CD4-positive, alpha-beta T cell treated with Interferon gamma for 1 hour (primary cell): ENCODE results near the gene RAB11FIP4.
"Not testable (repeated sequence)": the region's sequence is repeated elsewhere in the genome, so short reads cannot be mapped to it uniquely, and the experiment has no call there.

Experiments
- DNase-seq: peaks from one replicate; pipeline ENCODE4 v3.0.0-alpha.2; 2020

Gene RAB11FIP4

DNA sequence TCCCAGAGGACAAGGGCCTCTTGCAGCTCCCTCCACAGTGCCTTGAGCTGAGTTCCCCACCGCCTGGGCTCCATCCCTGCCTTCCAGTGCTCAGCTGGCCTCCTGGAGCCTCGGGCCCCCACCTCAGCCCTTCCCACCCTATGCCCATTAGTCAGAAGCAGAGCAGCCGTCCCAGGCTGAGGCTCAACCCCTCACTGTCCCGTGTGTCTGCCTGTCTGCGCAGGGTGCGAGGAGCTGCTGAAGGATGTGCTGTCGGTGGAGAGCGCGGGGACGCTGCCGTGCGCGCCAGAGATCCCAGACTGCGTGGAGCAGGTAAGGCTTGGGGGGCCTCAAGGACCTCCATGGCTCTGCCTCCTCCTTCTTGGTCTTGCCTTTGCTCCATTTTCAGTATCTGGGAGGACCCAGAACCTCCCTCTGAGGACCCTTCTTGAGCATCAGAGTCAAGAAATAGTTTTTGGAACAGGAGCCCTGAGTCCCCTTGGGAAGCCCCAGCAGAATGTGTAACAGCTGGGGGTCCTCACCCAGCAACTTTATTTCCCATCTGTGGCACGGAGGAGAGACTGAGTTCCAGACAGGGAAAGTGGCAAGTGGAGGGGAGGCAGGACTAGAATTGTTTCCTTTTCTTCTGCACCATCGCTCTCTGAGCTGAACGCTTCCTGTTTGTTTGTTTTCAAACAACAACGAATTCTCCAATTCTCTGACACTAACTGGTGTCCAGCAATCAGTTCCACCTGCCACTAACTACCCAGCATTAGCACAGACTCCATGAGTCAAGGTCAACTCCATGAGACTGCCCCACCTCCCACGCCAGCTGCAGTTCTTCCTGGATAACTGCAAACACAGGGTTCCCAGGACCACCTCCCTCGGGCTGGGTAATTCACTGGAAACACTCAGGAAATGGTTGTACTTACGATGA is 42.6 kb downstream of the RAB11FIP4 start:
- DNase-seq = no peak

DNA sequence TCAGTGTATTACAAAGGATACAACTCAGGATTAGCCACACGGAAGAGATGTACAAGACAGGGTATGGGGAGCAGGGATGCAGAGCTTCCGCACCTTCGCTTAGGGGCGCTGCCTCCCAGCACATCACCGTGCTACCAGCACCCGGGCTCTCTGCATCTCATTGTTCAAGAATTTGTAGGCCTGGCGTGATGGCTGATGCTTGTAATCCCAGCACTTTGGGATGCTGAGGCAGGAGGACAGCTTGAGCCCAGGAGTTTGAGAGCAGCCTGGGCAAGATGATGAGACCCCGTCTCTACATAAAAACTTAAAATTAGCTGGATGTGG is 43.2 kb downstream of the RAB11FIP4 start:
- DNase-seq = no peak

DNA sequence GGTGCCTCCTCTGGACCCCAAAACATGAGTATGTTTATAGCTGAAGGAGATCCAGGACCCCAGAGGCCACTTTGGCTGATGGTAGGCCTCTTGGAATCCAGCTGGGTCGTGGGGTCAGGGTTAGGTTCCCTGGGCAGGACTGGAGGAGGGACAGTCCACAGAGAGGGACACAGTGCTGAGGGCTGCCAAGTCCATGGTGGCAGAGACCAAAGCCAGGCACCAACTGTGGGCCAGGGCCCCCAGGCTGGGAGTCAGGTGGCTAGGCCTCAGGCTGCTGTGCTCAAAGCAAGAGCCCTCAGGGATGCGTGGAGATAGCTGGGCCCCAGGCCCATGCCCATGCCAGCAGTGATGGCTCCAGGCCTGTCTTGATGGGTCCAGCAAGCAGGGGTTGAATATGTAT is 44.1 kb downstream of the RAB11FIP4 start:
- no peak for DNase-seq

DNA sequence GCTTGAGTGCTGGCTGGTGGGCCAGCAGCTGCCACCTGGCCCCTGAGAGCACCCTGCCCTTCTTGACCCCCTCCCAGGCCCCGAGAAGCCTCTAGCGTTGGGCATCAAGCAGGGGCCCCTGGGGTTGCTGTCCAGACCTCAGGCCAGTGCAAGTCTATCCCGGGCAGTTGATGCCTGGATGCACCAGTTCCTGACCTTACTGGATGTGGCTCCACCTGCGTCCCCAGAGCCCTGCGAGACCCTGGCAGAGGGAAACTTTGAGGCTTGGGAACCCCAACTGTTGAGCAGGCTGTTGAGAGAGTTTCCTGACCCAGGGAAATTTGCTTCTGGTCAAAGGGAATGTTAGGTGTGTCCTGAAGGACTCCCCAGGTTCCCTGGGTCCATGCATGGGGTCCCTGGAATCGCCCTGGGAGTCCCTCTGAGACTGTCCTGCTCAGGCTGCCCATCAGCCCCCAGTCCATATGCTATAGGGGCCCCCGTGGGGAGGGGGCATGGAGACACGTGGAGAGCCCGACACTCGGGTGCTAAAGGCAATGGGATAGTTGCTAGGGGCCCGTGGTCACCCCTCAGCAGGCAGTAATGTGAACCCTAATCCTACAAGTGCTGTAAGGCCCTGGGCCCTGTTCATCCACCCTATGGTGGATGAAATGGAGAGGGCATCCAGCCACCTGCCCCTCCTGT is 46.4 kb downstream of the RAB11FIP4 start:
- no peak for DNase-seq

DNA sequence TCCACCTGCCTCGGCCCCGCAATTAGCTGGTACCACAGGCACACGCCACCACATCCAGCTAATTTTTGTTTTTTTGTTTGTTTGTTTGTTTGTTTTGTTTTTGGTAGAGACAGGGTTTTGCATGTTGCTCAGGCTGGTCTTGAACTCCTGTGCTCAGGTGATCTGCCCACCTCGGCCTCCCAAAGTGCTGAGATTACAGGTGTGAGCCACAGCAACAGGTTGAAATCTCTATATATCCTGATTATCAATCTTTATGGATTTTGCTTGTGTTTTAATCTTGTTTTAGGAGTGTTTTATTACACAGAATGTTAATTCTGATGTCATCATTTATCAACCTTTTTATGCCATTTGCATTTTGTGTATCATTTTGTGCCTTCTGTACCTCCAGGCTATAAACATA is 48.2 kb downstream of the RAB11FIP4 start:
- no peak for DNase-seq

DNA sequence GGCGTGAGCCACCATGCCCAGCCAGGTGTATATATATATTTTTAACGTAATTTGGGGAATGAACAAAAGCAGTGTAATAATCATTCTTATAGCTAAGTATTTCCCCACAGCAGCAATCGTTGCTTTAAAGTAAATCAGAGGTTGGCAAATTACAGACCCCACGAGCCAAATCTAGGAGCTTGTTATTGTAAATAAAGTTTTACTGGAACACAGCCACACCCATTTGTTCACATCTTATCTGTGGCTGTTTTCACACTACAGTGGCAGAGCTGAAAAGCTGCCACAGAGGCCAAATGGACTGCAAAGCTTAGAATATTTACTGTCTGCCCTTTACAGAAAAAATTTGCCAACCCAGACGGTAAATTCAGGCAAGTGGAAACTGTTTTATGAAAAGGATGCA is 50.8 kb downstream of the RAB11FIP4 start:
- DNase-seq = no peak

DNA sequence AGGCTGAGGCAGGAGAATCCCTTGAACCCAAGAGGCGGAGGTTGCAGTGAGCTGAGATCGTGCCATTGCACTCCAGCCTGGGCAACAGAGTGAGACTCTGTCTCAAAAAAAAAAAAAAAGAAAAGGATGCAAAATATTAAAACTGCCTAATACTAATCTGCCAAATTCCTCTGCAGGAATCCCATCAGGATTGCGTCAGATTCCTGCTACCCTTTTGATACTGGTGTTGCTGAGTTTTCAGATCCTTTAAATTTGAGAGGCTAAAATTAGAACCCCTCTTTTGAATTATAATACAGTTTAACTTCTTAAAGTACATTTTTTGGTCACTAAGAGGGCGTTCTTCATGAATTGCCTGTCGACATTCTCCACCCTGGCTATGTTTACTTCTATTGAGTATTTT is 51.4 kb downstream of the RAB11FIP4 start:
- DNase-seq = not testable (repeated sequence)

DNA sequence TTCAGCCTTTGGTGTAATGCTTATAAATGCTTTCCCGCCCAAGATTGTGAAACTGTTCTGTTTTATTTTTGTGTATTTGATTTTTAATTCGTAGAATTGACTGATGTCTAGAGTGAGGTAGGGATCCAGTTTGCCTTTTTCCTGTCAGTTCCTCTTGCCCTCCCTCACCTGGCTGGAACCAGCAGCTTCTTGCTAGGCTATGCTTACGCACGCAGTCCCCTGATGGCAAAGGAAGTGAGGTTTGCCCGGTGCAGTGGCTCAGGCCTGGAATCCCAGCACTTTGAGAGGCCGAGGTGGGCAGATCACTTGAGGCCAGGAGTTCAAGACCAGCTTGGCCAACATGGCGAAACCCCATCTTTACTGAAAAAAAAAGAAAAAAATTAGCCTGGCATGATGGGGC is 51.9 kb downstream of the RAB11FIP4 start:
- no peak for DNase-seq

DNA sequence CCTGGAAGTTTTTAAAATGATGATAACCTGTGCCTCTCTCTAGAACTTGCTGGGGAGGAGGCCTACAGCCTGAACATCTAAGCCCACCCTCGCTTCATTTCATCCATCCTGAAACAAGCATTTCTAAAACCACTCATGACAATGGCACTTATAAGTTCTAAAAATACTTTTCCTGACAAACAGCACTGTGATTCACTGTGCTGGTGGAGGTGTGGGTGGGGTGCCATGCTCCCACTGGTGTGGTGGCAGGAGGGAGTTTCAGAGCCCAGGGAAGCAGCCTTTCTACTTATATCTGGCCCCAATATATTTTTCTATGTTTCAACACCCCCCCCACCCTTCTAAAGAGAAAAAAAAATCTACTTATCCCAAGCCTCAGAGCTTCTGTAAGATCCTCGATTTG is 52.6 kb downstream of the RAB11FIP4 start:
- DNase-seq = no peak

DNA sequence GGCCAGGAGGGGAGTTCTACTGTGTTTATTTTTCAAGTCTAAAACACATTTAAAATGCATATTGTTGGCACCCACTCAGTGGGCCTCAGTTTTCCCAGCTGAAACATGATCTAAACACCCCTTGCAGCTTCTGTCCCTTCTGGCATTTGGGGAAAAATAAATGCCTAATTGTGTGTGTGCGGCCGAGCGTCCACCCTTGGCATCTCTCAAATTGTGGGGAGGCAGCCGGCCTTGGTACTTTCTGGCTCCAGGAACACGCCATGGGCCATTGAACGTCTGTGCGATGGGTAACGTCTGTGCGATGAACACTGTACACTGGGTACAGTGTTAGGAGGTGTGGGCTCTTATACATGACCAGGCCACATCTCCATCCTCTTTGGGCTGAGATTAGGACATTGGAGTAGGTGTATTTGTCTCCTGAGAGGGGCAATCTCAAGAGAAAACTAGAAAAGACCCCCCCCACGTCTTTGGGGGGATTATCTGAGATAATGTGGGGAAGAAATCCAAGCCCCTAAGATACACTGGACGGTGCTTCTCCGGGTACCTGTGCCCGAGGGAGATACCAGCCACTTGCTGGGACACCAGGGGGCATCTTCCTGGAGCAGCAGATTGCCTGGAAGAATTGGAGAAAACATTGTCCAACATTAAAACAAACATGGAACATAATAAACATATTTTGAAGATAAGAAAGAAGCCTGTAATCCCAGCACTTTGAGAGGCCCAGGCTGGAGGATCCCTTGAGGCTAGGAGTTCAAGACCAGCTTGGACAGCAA is 54.9 kb downstream of the RAB11FIP4 start:
- no peak for DNase-seq

DNA sequence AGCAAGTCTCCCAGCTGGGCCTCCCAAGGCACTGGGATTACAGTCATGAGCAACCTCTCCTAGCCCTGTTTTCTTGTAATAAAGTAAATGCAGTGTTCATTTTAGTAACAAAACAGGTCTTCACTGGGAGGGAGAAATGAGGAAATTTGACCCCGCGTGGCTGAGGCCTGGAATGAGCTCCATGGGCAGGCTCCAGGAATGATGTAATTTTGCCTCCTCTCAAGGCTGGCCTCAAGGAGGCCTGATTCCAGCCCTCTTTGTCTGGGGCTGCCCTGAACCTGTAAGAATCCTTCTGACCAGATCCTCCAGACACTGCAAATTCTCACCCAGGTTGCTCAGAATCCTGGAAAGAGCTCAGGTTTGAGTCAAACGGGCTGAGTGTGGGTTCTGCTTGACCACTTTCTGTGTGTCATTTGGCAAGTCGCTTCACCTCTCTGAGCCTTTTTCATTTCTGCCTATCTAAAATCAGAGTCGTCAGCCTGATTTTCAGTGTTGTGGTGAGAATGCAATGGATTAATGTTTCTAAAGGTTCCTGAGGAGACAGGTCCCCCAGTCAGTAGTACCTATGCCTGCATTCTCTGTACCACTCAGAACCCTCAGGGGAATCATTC is 57.1 kb downstream of the RAB11FIP4 start:
- no peak for DNase-seq

DNA sequence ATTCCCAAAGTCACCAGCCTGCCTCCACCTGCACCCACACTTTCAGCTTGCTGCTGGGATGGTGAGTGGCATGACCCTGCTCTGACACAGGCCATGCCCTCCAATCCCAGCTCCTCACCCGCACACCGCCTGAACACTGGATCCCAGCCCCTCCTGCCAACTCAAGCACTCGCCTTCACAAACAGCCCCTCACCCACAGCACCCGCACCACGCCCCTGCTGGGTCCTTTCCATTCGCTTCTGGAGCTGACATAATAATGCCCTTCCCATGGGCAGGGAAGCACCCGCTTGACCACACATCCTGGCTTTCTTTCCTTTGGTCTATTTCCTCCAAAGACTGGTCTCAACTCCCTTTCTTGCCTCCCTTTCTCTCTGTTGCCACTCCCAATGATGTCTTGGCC is 57.6 kb downstream of the RAB11FIP4 start:
- DNase-seq = no peak

DNA sequence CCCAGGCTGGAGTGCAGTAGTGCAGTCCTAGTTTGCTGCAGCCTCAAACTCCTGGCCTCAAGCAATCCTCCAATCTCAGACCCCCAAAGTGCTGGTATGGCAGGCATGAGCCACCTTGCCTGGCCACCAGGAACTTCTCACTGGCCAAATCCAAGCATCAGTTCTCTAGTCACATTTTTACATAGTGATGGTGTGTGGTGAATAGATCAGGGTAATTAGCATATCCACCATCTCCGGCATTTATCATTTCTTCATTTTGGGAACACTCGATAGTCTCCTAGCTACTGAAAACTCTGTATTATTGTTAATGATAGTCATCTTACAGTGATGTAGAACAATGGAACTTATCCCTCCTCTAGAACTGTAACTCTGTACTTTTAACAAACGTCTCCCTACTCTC is 58.3 kb downstream of the RAB11FIP4 start:
- DNase-seq = no peak

DNA sequence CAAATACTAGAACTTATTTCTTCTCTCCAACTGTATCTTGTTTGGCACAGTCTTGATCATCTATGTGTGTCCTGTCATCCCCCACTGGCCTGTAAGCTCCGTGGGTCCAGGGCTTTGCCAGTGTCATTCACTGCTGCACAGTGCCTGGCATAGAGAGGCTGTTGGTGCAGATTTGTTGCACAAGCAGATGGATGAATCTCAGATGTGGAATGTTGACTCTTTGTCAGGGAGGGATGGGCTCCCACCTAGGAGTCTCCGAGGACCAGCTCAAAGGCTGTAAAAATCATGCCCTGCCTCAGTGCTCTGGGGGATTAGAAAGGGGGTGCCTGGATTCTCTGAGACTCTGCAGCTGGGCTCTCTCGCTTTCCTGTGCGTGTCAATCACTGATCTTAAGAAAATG is 60.6 kb downstream of the RAB11FIP4 start:
- no peak for DNase-seq

DNA sequence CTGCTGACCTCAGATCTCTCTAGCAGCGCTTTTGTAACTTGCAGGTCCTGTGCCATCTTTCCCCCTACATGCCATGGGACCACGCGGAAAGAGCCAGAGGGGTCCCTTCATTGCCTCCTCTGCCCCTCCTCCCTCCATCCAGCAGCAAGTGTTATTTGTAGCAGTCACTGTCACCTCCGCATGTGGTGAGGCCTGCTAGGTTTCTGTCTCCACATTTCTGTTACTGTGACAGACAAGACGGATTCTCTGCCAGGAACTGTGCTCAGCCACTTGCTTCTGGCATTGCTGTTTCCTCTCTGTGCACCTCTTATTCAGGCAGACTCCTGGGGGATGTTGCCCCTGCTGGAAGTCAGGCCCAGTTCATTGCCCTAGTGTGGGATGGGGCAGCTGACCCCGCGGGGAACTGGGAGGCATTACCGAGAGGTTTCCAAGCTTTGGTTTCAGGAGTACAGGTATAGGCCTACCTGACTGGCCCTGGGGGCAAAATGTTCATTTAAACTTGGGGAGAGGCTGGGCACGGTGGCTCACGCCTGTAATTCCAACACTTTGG is 61.2 kb downstream of the RAB11FIP4 start:
- DNase-seq = no peak

DNA sequence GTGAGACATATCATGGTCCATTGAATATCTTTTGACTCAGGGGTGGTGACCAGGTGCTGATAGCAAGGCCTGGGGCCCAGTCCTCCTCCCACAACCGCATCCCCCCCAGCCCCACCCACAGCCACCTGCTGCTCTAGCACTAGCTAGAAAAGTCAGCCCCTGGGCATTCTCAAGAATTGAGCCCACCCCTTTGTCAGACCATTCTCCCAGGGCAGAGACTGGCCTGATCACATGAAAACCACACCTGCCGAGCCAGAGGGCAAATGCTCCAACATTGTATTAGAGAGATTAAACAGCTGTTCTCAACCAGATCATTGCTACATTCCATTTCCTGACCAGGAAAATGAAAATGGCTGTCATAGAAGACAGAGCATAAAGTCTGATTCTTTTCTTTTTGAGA is 62.4 kb downstream of the RAB11FIP4 start:
- no peak for DNase-seq

DNA sequence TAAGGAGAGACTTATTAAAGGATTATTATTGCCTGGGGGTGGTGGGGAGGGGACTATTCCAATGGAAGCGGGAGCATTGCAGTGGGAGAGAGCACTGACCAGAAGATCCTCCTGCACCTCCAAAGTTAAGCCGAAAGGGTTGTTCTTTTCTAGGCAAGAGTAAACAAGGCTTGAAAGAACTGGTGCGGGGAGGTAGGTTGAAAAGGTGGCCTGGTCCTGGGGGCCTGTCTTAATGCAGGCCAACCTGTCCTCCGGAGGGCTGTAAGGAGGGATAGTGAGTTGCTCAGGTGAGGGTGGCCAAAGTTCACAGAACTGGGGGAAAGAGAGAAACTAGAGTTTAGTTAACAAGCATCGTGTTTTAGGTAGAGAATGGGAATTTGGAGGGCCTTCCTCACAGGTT is 65.3 kb downstream of the RAB11FIP4 start:
- no peak for DNase-seq

DNA sequence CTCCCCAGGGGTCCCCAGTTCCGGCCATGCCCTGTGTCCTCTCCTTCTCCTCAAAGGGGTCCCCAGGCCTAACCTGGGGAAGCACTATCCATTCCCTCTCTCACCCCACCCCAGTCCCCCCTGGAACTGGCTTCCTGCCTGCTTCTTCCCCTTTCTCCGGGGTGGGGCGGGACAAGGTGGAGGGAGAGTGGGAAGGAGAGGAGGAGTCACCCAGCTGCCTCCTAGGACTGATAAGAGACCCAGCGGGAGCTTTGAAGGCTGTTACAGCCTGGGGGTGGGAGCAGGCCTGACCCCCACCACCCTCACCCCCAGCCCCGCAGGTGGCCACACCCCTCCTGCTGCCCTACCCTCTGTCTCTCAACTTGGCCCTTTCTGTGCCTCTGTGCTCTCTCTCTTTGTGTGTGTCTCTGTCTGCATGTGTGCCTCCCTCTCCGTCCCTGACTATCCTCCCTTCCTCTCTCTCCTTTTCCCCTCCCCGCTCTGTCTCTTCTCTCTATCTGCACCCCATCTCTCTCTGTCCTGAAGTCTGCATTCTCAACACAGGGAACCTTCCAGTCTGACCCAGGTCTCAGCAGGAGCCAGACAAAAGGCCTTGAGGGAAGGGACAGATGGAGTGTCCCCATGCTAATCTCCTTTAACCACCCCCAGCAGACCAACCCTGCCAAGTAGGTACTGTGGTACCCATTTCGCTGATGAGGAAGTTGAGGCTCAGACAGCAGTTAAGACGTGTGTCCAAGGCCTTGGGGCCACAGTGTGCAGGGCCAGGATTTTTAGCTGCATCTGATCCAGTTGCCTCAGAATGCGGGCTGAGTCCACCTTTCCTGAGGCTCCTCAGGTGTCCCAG is 66.1 kb downstream of the RAB11FIP4 start:
- DNase-seq = no peak

DNA sequence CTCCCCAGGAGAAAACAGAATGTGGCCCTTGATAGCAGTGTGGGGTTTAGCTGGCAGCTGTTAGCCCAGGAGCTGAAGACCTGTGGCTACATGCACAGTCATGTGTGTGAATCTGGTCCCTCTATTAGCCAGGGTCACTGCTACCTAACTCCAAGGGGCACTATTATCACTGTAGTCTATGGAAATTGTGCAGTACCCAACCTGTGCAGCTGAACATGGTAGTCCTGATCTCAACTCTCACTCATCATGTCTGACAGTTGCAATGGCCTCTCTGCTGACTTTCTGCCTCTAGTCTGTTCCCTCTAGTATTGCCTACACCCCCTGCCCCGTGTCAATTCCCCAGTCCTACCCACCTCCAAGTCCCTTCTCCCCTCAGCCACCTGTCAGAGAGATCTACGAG is 67.4 kb downstream of the RAB11FIP4 start:
- DNase-seq = no peak

DNA sequence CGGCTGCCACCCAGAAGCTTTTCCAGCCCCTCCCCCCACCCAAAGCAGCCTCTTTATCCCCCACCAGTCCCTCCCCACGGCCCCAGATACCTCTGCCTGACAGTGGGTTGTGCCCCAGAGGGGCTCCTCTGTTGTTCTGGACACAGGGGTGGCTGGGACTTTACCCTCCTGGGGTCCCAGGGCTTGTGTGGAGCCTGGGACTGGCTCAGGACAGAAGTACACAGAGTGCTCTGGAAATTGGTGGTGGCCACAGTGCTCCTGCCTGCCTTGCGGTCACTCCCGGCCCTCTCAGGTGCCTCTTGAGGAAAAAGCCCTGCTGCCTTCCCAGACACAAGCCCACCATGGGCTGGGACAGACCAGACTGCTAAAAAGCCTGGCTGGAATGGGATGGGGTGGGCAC is 68.2 kb downstream of the RAB11FIP4 start:
- DNase-seq = no peak

DNA sequence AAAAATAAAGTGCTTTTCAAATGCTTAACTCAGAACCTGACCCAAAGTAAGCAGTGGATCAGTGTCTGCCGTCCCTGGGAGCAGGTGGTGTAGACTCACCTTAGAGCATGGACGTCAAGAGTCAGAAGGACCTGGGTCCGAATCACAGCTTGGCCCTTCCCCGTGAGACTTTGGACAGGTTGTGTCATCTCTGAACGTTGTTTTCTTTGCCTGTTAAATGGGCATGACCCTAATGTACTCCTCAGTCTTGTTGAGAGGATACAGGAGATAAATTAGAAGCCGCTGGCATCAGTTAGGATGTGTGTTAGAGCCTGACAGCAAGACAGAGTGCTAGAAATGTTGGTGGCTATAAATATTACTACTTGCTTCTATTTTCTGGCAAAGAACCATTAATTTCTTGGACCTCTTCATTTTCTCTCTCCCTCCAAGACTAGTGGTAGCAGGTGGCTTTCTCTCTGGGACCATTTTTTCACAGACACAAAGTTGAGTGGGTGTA is 68.8 kb downstream of the RAB11FIP4 start:
- DNase-seq = no peak

DNA sequence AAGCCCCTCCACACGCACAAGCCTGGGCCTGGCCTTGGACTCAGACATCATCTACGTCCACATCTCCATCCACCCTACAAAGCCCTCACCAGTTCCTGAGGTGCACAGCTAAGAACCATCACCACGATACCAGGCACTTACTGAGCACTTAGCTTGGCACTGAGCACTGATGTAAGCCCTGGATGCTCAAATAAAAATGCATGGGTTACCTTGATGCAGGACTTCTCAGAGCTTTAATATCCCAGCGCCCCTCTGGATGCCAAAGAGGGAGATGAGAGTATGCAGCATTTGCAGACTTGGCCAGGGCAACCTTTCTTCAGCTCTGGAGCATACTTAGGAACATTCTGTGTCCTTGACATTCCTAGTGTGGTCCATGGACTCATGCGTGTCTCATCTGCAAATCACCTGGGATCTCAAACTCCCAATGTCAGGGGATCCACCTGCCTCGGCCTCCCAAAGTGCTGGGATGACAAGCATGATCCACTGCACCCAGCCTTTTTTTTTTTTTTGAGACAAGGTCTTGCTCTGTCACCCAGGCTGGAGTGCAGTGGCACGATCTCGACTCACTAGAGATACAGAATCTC is 69.8 kb downstream of the RAB11FIP4 start:
- no peak for DNase-seq
